ENCODE results near the gene MOK. TPM values are rescaled to one million over a fixed set of nuclear protein-coding genes. Genes with fewer than 3 reads are reported as not detected.
A peak's percentile ranks its signal among the peaks of the same experiment; 100 is the strongest.

MOK gene
- total RNA-seq, 3 donors from 2014 or later (not counting 1 experiment from before 2014, with no cell fraction given): 3.9 to 6.5 (median 4.7) TPM

DNA sequence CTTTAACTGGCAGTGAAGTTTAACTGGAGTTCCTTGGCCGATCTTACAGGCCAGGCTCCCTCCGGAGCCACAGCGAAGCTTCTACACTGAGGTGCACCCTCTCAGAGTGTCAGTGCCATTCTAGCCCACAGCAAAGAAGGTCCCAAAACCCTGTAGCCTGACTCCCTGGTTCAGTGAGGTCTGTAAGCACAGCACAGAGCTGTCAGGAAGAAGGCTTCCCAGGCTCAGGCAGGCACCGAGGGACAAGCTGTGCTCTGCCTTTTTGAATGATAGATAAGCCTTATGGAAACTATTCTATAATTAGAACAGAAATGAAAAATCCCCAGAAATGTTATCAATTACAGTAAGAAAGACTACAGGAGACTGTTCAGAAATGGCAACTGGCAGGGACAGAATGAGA lies 40.2 kb downstream of the MOK start:
- no peak for ATAC-seq
- no peaks in the 10 kb centered on the region for H3K9me3 ChIP-seq (ENCODE audit: control insufficient read depth, insufficient read depth, low read length)
- no peaks in the 10 kb centered on the region for H3K4me1 ChIP-seq (ENCODE audit: control insufficient read depth, insufficient read depth, low read length)
- TF ChIP-seq, protein P1, sequence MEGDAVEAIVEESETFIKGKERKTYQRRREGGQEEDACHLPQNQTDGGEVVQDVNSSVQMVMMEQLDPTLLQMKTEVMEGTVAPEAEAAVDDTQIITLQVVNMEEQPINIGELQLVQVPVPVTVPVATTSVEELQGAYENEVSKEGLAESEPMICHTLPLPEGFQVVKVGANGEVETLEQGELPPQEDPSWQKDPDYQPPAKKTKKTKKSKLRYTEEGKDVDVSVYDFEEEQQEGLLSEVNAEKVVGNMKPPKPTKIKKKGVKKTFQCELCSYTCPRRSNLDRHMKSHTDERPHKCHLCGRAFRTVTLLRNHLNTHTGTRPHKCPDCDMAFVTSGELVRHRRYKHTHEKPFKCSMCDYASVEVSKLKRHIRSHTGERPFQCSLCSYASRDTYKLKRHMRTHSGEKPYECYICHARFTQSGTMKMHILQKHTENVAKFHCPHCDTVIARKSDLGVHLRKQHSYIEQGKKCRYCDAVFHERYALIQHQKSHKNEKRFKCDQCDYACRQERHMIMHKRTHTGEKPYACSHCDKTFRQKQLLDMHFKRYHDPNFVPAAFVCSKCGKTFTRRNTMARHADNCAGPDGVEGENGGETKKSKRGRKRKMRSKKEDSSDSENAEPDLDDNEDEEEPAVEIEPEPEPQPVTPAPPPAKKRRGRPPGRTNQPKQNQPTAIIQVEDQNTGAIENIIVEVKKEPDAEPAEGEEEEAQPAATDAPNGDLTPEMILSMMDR (IDR thresholded peaks at IDR 0.05): no peak
- Mint-ChIP-seq H3K9me3 (no peaks in the 10 kb centered on the region), H3K27me3 (ENCODE audit: low read depth in 2 of 2) (no peaks in the 10 kb centered on the region), H3K36me3 (no peaks in the 10 kb centered on the region), H3K4me3 (no peak overlapping the region), H3K27ac (no peak overlapping the region), H3K4me1 (no peaks in the 10 kb centered on the region)
- intact Hi-C loops (cut with micrococcal nuclease): no loop called here
- H3K36me3 ChIP-seq (ENCODE audit: control insufficient read depth, insufficient read depth, low read length): no peaks in the 10 kb centered on the region
- no peak overlapping the region for H3K27ac ChIP-seq (ENCODE audit: low read length)
- WGBS (ENCODE audit: insufficient coverage): 90% methylated on average over 3 of the region's 4 CpGs
- no peaks in the 10 kb centered on the region for H3K27me3 ChIP-seq (ENCODE audit: control insufficient read depth, insufficient read depth, low read length)
- no peak for DNase-seq
- no peak overlapping the region for H3K4me3 ChIP-seq (ENCODE audit: low read length)

GRCh38 chr14:102264355-102264754 lies 40.6 kb downstream of the MOK start:
- TF ChIP-seq, protein P1 (IDR thresholded peaks at IDR 0.05): no peak
- Histone ChIP-seq H3K4me3 (ENCODE audit: low read length) (no peak overlapping the region), H3K9me3 (ENCODE audit: control insufficient read depth, insufficient read depth, low read length) (no peaks in the 10 kb centered on the region), H3K27ac (ENCODE audit: low read length) (no peak overlapping the region), H3K27me3 (ENCODE audit: control insufficient read depth, insufficient read depth, low read length) (no peaks in the 10 kb centered on the region), H3K4me1 (ENCODE audit: control insufficient read depth, insufficient read depth, low read length) (no peaks in the 10 kb centered on the region), H3K36me3 (ENCODE audit: control insufficient read depth, insufficient read depth, low read length) (no peaks in the 10 kb centered on the region)
- no peaks in the 10 kb centered on the region for H3K4me1 Mint-ChIP-seq
- H3K36me3 Mint-ChIP-seq: no peaks in the 10 kb centered on the region
- 84% methylated on average over 8 of the region's 8 CpGs for WGBS (ENCODE audit: insufficient coverage)
- intact Hi-C loops (cut with micrococcal nuclease): no loop called here
- no peaks in the 10 kb centered on the region for H3K27me3 Mint-ChIP-seq (ENCODE audit: low read depth in 2 of 2)
- H3K27ac Mint-ChIP-seq: no peak overlapping the region
- ATAC-seq: peak in 1 of 3 donors; percentile 24
- DNase-seq: no peak
- no peaks in the 10 kb centered on the region for H3K9me3 Mint-ChIP-seq
- H3K4me3 Mint-ChIP-seq: no peak overlapping the region

GRCh38 chr14:102262929-102263462 lies 42.0 kb downstream of the MOK start:
- WGBS (ENCODE audit: insufficient coverage): 84% methylated on average over 7 of the region's 7 CpGs
- H3K27me3 Mint-ChIP-seq (ENCODE audit: low read depth in 2 of 2): peaks cover 0 to 3% of the 10 kb centered on the region in 2 donors
- no peak overlapping the region for H3K4me3 Mint-ChIP-seq
- no peaks in the 10 kb centered on the region for H3K9me3 Mint-ChIP-seq
- no peaks in the 10 kb centered on the region for H3K36me3 Mint-ChIP-seq
- no peaks in the 10 kb centered on the region for H3K36me3 ChIP-seq (ENCODE audit: control insufficient read depth, insufficient read depth, low read length)
- no peaks in the 10 kb centered on the region for H3K9me3 ChIP-seq (ENCODE audit: control insufficient read depth, insufficient read depth, low read length)
- TF ChIP-seq, protein P1 (IDR thresholded peaks at IDR 0.05): no peak
- ATAC-seq (no peak), DNase-seq (no peak)
- intact Hi-C loops (cut with micrococcal nuclease): no loop called here
- no peaks in the 10 kb centered on the region for H3K4me1 Mint-ChIP-seq
- H3K4me1 ChIP-seq (ENCODE audit: control insufficient read depth, insufficient read depth, low read length): no peaks in the 10 kb centered on the region
- no peak overlapping the region for H3K27ac Mint-ChIP-seq
- no peak overlapping the region for H3K4me3 ChIP-seq (ENCODE audit: low read length)
- H3K27ac ChIP-seq (ENCODE audit: low read length): no peak overlapping the region
- no peaks in the 10 kb centered on the region for H3K27me3 ChIP-seq (ENCODE audit: control insufficient read depth, insufficient read depth, low read length)

- TF ChIP-seq, protein P1 (IDR thresholded peaks at IDR 0.05): no peak
- WGBS (ENCODE audit: insufficient coverage): 87% methylated on average over 6 of the region's 6 CpGs
- H3K27ac Mint-ChIP-seq: no peak overlapping the region
- no peaks in the 10 kb centered on the region for H3K4me1 ChIP-seq (ENCODE audit: control insufficient read depth, insufficient read depth, low read length)
- no peaks in the 10 kb centered on the region for H3K36me3 Mint-ChIP-seq
- H3K27ac ChIP-seq (ENCODE audit: low read length): no peak overlapping the region
- no peaks in the 10 kb centered on the region for H3K27me3 ChIP-seq (ENCODE audit: control insufficient read depth, insufficient read depth, low read length)
- H3K4me3 ChIP-seq (ENCODE audit: low read length): no peak overlapping the region
- no peaks in the 10 kb centered on the region for H3K4me1 Mint-ChIP-seq
- ATAC-seq (no peak), DNase-seq (no peak)
- no peak overlapping the region for H3K4me3 Mint-ChIP-seq
- H3K36me3 ChIP-seq (ENCODE audit: control insufficient read depth, insufficient read depth, low read length): no peaks in the 10 kb centered on the region
- no peaks in the 10 kb centered on the region for H3K9me3 ChIP-seq (ENCODE audit: control insufficient read depth, insufficient read depth, low read length)
- intact Hi-C loops (cut with micrococcal nuclease): no loop called here
- H3K27me3 Mint-ChIP-seq (ENCODE audit: low read depth in 2 of 2): peaks cover 0 to 3% of the 10 kb centered on the region in 2 donors
- H3K9me3 Mint-ChIP-seq: no peaks in the 10 kb centered on the region
These were observed 46.8 kb downstream of the MOK start for GRCh38 chr14:102258136-102258535.

All from natural killer cell (primary cell).